Uterus (tissue), 4 donors: ENCODE measurements around the gene ARID1B. TPM values are rescaled to one million over a fixed set of nuclear protein-coding genes. Genes with fewer than 3 reads are reported as not detected.

Experiments
- DNase-seq, 2 donors: peaks; one replicate each; pipeline ENCODE4 v3.0.0-alpha.2; 2019 to 2020
- H3K27ac ChIP-seq, 2 donors: fragments of 200-600 bp; sonication (generic); 1 replicate in 1 of 2; 2 replicates in 1 of 2; pipeline ENCODE4 v1.5.1; 2016 to 2018
- H3K27me3 ChIP-seq, 2 donors: fragments of 200-600 bp; sonication (generic); one replicate each; pipeline ENCODE4 v1.5.1; 2018 to 2019; ENCODE audit warnings: control low read depth in 1 of 2
- H3K36me3 ChIP-seq, 2 donors: fragments of 200-600 bp; sonication (generic); one replicate each; pipeline ENCODE4 v1.5.1; 2019; ENCODE audit warnings: control low read depth in 1 of 2
- H3K4me1 ChIP-seq, 2 donors: fragments of 200-600 bp; sonication (generic); one replicate each; pipeline ENCODE4 v1.5.1; 2018 to 2019; ENCODE audit warnings: control low read depth in 1 of 2
- H3K4me3 ChIP-seq, 2 donors: fragments of 200-600 bp; sonication (generic); 1 replicate in 1 of 2; 2 replicates in 1 of 2; pipeline ENCODE4 v1.5.1; 2018 to 2019; ENCODE audit warnings: mild to moderate bottlenecking in 1 of 2
- H3K9me3 ChIP-seq, 2 donors: fragments of 200-600 bp; sonication (generic); one replicate each; pipeline ENCODE4 v1.5.1; 2019; ENCODE audit warnings: control low read depth in 1 of 2
- POLR2A ChIP-seq, 2 donors: fragments of 450-650 bp; IDR thresholded peaks; one replicate each; pipeline ENCODE4 v1.6.1; 2016; ENCODE audit warnings: antibody characterized with exemption in 2 of 2, mild to moderate bottlenecking in 1 of 2, moderate library complexity in 1 of 2
- intact Hi-C: fragments of 100-400 bp; cut with DNase I; formaldehyde crosslinking; loops from one replicate; pipeline ENCODE4 v1.15.1; 2023; ENCODE audit warnings: low total_unique reads
- total RNA-seq, 4 donors: library from RNA; depleted of rRNA in 3 of 4; stranded (reverse); fragments of >200 nt in 3 of 4; gene quantifications; one replicate each; pipeline versions ENCODE4 v1.1.0 to v1.2.4, GENCODE V29; 2014 to 2023
- TF ChIP-seq, protein P1 (sequence below), 4 experiments: fragments of 200-600 bp in 2 of 4; fragments of 450-650 bp in 2 of 4; sonication (generic) in 2 of 4; IDR thresholded peaks; one replicate each; pipeline ENCODE4 v1.5.1; 2016 to 2019; ENCODE audit warnings: antibody characterized with exemption in 4 of 4, mild to moderate bottlenecking in 2 of 4, moderate library complexity in 1 of 4
- donor health status: DM: yes; HTN: yes; CAD: no.

ARID1B gene
- total RNA-seq, 4 donors from 2014 or later, result 63.8 to 198 (median 125) TPM

DNA sequence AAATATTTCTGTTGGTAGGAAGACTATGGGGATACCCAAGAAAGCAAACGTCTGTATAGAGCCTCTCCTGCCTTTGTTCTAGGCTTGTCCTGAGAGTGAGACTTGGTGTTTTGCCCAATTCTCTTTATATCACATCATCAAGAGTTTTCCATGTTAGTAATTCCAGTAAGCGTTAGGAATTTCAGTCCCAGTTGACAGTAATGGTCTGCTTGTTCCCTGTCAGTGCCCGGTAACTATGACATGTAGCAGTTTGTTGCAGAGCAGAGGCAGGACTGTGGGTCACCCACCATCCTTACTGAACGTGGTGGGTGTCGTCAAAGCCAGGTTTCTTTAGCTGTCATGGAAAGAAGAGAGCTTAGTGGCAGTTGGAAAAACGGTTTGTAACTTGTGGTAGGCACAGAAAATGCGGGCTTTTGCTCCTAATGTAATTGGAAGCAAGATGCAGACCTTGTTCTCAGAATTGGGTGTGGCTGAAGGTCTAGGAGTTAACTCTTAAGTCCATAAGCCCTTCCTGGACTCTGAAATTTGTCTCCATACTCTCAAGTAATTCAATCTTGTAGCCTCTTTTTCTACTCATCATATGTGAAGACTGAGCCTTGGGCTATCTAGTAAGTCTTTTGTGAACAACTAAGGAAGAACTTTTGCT, 357.3 kb downstream of the ARID1B start:
- Histone ChIP-seq H3K27ac (peak overlapping the region in 1 of 2 donors; percentile 64), H3K4me3 (no peak overlapping the region), H3K9me3 (no peaks in the 10 kb centered on the region), H3K36me3 (no peaks in the 10 kb centered on the region), H3K4me1 (no peaks in the 10 kb centered on the region), H3K27me3 (no peaks in the 10 kb centered on the region)
- DNase-seq, result no peak
- TF ChIP-seq POLR2A (IDR thresholded peaks at IDR 0.05), result no peak
- TF ChIP-seq, protein P1, sequence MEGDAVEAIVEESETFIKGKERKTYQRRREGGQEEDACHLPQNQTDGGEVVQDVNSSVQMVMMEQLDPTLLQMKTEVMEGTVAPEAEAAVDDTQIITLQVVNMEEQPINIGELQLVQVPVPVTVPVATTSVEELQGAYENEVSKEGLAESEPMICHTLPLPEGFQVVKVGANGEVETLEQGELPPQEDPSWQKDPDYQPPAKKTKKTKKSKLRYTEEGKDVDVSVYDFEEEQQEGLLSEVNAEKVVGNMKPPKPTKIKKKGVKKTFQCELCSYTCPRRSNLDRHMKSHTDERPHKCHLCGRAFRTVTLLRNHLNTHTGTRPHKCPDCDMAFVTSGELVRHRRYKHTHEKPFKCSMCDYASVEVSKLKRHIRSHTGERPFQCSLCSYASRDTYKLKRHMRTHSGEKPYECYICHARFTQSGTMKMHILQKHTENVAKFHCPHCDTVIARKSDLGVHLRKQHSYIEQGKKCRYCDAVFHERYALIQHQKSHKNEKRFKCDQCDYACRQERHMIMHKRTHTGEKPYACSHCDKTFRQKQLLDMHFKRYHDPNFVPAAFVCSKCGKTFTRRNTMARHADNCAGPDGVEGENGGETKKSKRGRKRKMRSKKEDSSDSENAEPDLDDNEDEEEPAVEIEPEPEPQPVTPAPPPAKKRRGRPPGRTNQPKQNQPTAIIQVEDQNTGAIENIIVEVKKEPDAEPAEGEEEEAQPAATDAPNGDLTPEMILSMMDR (IDR thresholded peaks at IDR 0.05), result no peak
- intact Hi-C loops, result no loop called here

DNA sequence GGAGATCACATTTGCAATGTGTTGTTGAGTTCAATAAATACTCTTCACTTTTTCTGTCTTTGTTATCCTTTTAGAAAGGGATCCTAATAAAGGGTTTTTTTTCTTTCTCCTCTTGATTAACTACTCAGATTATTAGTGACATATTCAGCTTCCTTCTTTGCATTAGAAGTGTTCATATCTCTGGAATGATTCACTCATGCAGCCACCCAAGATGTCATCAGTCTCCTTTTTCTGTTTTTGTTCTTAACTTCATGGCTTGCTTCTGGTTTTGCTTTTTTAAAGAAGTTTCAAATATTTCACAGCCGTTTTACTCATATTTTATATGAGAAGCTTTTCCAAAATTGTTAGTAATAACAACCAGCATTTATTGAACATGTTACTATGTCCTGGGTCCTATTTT, 358.5 kb downstream of the ARID1B start:
- no peaks in the 10 kb centered on the region for H3K36me3 ChIP-seq

DNA sequence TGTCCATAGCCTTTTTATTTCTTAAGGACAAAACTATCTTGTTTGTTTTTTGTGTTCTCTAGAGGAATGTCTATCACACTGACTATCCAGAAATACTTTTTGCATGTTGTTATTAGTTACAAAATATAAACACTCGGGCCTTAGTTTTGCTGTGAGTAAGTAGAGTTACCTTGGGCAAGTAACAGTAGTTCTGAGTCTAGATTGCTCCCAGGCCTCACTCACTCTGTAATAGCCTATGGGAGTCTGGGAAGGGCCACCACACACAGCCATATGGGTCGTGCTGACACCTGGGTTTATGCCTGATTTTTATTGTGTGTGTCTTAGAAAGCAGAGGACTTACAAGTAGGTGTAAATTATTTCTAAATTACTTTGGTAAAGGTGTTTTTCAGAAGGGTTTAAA, 360.3 kb downstream of the ARID1B start:
- intact Hi-C loops, result no loop called here

More for the DNA sequence above, 358.5 kb downstream of the ARID1B start:
- no peaks in the 10 kb centered on the region for H3K9me3 ChIP-seq
- TF ChIP-seq, protein P1 (IDR thresholded peaks at IDR 0.05), result no peak
- no peak for TF ChIP-seq POLR2A (IDR thresholded peaks at IDR 0.05)
- H3K4me3 ChIP-seq, result no peak overlapping the region
- no peaks in the 10 kb centered on the region for H3K4me1 ChIP-seq
- no peaks in the 10 kb centered on the region for H3K27me3 ChIP-seq
- H3K27ac ChIP-seq, result no peak overlapping the region
- intact Hi-C loops, result no loop called here
- no peak for DNase-seq

DNA sequence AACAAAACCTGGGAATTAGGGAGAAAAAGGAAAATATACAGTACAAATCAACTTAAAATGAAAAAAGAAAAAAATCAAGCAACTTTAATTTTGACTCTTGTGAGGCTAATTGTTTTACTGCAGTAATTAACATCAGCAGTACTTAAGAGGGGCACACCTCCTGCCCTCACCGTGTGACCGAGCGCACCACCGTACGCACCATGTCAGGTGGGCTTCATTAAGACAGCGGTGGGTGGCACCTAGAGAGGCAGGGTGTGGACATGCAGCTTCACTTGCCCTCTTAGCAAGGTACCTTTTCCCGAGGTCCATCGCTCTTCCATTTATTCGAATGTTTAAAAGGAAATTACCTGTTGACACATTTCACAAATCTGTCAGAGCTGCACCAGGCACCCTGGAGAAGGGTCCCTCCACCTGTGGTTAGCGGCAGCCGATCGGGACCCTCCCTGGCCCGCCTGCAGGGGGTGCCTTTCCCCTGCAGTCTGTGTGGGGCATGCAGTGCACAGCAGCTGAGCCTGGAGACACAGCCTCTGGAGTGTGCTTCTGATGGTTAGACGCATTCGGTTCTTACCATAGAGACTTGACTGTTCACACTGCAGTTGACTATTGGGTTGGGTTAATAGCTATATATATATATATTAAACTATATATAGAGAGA, 362.0 kb downstream of the ARID1B start:
- H3K4me3 ChIP-seq, result no peak overlapping the region
- TF ChIP-seq, protein P1 (IDR thresholded peaks at IDR 0.05), result no peak
- TF ChIP-seq POLR2A (IDR thresholded peaks at IDR 0.05), result no peak
- H3K27me3 ChIP-seq, result no peaks in the 10 kb centered on the region
- H3K9me3 ChIP-seq, result no peaks in the 10 kb centered on the region
- H3K36me3 ChIP-seq, result no peaks in the 10 kb centered on the region
- peaks cover 4 to 7% of the 10 kb centered on the region in 2 donors for H3K4me1 ChIP-seq
- intact Hi-C loops, result no loop called here
- no peak overlapping the region for H3K27ac ChIP-seq
- no peak for DNase-seq

More for the DNA sequence above, 360.3 kb downstream of the ARID1B start:
- no peak overlapping the region for H3K4me3 ChIP-seq
- H3K9me3 ChIP-seq, result no peaks in the 10 kb centered on the region
- no peaks in the 10 kb centered on the region for H3K36me3 ChIP-seq
- H3K27me3 ChIP-seq, result no peaks in the 10 kb centered on the region
- no peak overlapping the region for H3K27ac ChIP-seq
- TF ChIP-seq POLR2A (IDR thresholded peaks at IDR 0.05), result no peak
- TF ChIP-seq, protein P1 (IDR thresholded peaks at IDR 0.05), result no peak
- no peak for DNase-seq
- no peaks in the 10 kb centered on the region for H3K4me1 ChIP-seq

DNA sequence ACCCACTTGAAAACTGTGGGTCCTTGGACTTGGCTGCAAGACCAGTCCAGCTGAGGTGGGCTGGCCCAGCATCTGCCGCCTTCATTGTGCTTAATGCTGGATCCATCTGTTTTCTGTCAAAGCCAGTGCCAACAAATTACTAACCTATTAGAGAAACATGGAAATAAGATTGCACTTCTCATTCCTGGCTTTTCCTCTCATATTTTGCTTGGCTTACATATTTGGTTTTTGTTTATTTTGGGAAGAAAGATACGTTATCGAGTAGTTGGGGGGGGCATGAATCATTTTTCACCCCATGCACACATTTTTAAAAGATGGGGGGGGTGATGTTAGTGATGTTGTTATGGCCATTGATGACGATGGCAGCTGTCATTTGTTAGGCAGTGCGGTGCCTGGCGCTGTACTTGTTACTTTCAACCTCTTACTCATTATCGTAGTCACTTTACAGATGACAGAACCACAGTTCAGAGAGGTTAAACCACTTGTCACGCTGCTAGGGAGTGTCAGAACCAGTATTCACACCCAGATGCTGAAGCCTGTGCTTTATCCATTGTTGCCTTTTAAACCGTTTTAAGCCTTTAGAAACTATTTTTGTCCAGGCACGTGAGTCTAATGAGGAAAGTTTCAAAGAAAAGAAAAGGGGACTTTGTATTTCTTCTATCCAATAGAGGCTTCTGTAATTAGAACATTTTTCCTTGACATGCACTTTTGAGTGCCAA, 366.2 kb downstream of the ARID1B start:
- Histone ChIP-seq H3K4me1 (peaks cover 10 to 14% of the 10 kb centered on the region in 2 donors), H3K36me3 (no peaks in the 10 kb centered on the region), H3K27me3 (no peaks in the 10 kb centered on the region), H3K4me3 (no peak overlapping the region), H3K27ac (peak overlapping the region; percentile 61 to 64), H3K9me3 (no peaks in the 10 kb centered on the region)
- DNase-seq, result no peak
- intact Hi-C loops, result no loop called here
- TF ChIP-seq, protein P1 (IDR thresholded peaks at IDR 0.05), result no peak
- no peak for TF ChIP-seq POLR2A (IDR thresholded peaks at IDR 0.05)
